ACC112 (cell line): Measurements from ENCODE around the gene CLRN3.

Experiments used
- H2AFZ ChIP-seq: fragments of 200-600 bp; sonication (generic); one replicate; pipeline ENCODE4 v1.6.0; 2017; ENCODE audit warnings: antibody characterized with exemption, low read length; ENCODE audit not compliant: unreplicated experiment
- H3K27ac ChIP-seq: fragments of 200-600 bp; sonication (generic); 2 replicates; pipeline ENCODE4 v1.5.1; 2014; ENCODE audit warnings: low read depth, mild to moderate bottlenecking, antibody characterized with exemption, low read length, moderate library complexity
- H3K27me3 ChIP-seq: fragments of 200-600 bp; sonication (generic); 2 replicates; pipeline ENCODE4 v1.6.1; 2014; ENCODE audit warnings: mild to moderate bottlenecking, antibody characterized with exemption, low read length, moderate library complexity, mixed read lengths; ENCODE audit not compliant: insufficient read depth
- H3K36me3 ChIP-seq: fragments of 200-600 bp; sonication (generic); 2 replicates; pipeline ENCODE4 v1.6.1; 2016; ENCODE audit warnings: mild to moderate bottlenecking, antibody characterized with exemption, low read length, moderate library complexity, mixed read lengths; ENCODE audit not compliant: insufficient read depth
- H3K4me1 ChIP-seq: fragments of 200-600 bp; sonication (generic); one replicate; pipeline ENCODE4 v1.6.1; 2016; ENCODE audit warnings: low read length, mixed read lengths; ENCODE audit not compliant: insufficient read depth, unreplicated experiment, control insufficient read depth
- H3K4me3 ChIP-seq: fragments of 200-600 bp; sonication (generic); 2 replicates; pipeline ENCODE4 v1.5.1; 2014; ENCODE audit warnings: mild to moderate bottlenecking, low read depth, low read length
- H3K79me2 ChIP-seq: fragments of 200-600 bp; sonication (generic); one replicate; pipeline ENCODE4 v1.6.0; 2016; ENCODE audit warnings: low read length; ENCODE audit not compliant: control insufficient read depth, unreplicated experiment, insufficient read depth

The CLRN3 gene

GRCh38 chr10:127892743-127893142, at the start of gene CLRN3:
CLRN3 (minus strand) TSS chr10:127892941; CDS start chr10:127892784, 157 bp downstream.
- Histone ChIP-seq H3K79me2 (no peaks in the 10 kb centered on the region), H3K36me3 (no peaks in the 10 kb centered on the region), H3K27ac (no peak within 1 kb of the TSS), H2AFZ (no peak within 1 kb of the TSS), H3K4me3 (no peak within 1 kb of the TSS), H3K27me3 (no peaks in the 10 kb centered on the region), H3K4me1 (peaks cover 13% of the 10 kb centered on the region)

GRCh38 chr10:127940866-127941640, 48.3 kb upstream of the CLRN3 start:
- no peak overlapping the region for H3K4me3 ChIP-seq
- H2AFZ ChIP-seq: no peak overlapping the region
- H3K36me3 ChIP-seq: no peaks in the 10 kb centered on the region
- H3K79me2 ChIP-seq: no peaks in the 10 kb centered on the region
- peaks cover 25% of the 10 kb centered on the region for H3K4me1 ChIP-seq
- no peak overlapping the region for H3K27ac ChIP-seq
- no peaks in the 10 kb centered on the region for H3K27me3 ChIP-seq

DNA sequence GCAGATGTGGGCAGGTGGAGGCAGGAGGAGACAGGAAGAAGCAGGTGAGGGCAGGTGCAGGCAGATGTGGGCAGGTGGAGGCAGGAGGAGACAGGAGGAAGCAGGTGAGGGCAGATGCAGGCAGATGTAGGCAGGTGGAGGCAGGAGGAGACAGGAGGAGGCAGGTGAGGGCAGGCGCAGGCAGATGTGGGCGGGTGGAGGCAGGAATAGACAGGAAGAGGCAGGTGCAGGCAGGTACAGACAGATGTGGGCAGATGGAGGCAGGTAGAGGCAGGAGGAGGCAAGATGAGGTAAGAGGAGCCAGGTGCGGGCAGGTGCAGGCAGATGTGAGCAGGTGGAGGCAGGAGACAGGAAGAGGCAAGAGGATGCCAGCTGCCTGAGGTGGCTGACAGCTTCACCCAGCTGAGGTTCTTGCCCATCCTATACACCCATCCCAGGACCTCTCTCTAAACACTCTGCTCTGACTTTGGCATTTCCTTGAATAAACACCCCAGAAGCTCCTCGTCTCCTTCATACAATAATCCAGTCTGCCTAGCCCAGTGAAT, 47.1 kb upstream of the CLRN3 start:
- H3K79me2 ChIP-seq: no peaks in the 10 kb centered on the region
- H3K36me3 ChIP-seq: no peaks in the 10 kb centered on the region
- H3K4me3 ChIP-seq: no peak overlapping the region
- peaks cover 14% of the 10 kb centered on the region for H3K4me1 ChIP-seq
- H3K27ac ChIP-seq: no peak overlapping the region
- H2AFZ ChIP-seq: no peak overlapping the region
- no peaks in the 10 kb centered on the region for H3K27me3 ChIP-seq

- H3K27me3 ChIP-seq: no peaks in the 10 kb centered on the region
- no peak overlapping the region for H3K4me3 ChIP-seq
- H3K4me1 ChIP-seq: peaks cover 7% of the 10 kb centered on the region
- H2AFZ ChIP-seq: no peak overlapping the region
- no peaks in the 10 kb centered on the region for H3K36me3 ChIP-seq
- no peak overlapping the region for H3K27ac ChIP-seq
- H3K79me2 ChIP-seq: no peaks in the 10 kb centered on the region
Observed at GRCh38 chr10:127937915-127938463, 45.2 kb upstream of the CLRN3 start.

- Histone ChIP-seq H3K79me2 (no peaks in the 10 kb centered on the region), H3K27me3 (no peaks in the 10 kb centered on the region), H3K27ac (no peak overlapping the region), H2AFZ (no peak overlapping the region), H3K4me1 (peaks cover 7% of the 10 kb centered on the region), H3K36me3 (no peaks in the 10 kb centered on the region), H3K4me3 (no peak overlapping the region)
Observed at GRCh38 chr10:127937069-127937468, 44.3 kb upstream of the CLRN3 start.

DNA sequence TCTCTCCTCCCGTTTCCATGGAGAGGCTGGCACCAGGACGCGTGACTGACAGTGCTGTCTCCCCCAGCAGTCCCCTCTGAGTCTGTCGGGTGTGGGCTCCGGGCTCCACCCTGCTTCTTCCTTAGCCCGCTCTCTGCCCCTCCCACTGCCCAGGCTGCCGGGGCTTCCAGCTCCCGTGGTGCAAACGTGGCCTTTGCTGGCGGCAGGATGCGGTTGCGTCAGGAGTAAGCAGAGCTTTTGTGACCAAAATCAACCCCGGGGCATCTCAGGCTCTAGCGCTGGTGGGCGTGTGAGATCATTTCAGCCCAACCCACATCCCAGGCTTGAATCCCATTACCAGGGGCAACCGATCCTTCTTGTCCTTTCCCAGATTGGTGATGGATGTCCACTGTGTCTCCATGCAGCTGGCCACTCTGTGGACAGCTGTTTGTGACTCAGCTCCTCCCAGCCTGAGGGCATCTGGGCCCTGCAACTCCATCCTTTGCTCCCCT, 42.4 kb upstream of the CLRN3 start:
- Histone ChIP-seq H3K4me1 (peaks cover 7% of the 10 kb centered on the region), H3K36me3 (no peaks in the 10 kb centered on the region), H2AFZ (no peak overlapping the region), H3K4me3 (no peak overlapping the region), H3K27ac (no peak overlapping the region), H3K27me3 (no peaks in the 10 kb centered on the region), H3K79me2 (peaks cover 2% of the 10 kb centered on the region)

- Histone ChIP-seq H2AFZ (no peak overlapping the region), H3K79me2 (peaks cover 3% of the 10 kb centered on the region), H3K27me3 (no peaks in the 10 kb centered on the region), H3K4me1 (peaks cover 7% of the 10 kb centered on the region), H3K27ac (no peak overlapping the region), H3K4me3 (no peak overlapping the region), H3K36me3 (no peaks in the 10 kb centered on the region)
Observed at GRCh38 chr10:127934383-127934782, 41.6 kb upstream of the CLRN3 start.

DNA sequence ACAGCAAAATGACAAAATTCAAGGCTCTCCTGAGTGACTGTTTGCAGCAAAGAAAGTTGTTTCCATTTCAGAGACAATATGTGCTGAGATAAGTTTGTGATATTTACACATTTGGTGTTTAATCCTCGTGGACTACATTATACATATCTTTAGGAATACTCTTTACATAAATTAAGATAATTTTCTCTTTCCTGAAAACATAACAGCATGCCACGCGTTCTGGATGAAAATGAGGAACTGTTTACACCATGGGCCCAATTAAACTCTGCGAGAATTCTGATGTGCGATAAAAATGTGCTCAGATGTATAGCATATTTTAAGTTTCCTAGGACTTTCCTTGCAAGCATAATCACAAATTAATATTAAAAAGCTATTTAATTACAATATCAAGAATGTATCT, 40.5 kb upstream of the CLRN3 start:
- H3K27me3 ChIP-seq: no peaks in the 10 kb centered on the region
- peaks cover 11% of the 10 kb centered on the region for H3K4me1 ChIP-seq
- no peak overlapping the region for H3K27ac ChIP-seq
- H2AFZ ChIP-seq: no peak overlapping the region
- no peaks in the 10 kb centered on the region for H3K36me3 ChIP-seq
- H3K79me2 ChIP-seq: peaks cover 6% of the 10 kb centered on the region
- H3K4me3 ChIP-seq: no peak overlapping the region

GRCh38 chr10:127932521-127933270, 40.0 kb upstream of the CLRN3 start:
- Histone ChIP-seq H3K4me3 (no peak overlapping the region), H3K4me1 (peaks cover 15% of the 10 kb centered on the region), H3K36me3 (no peaks in the 10 kb centered on the region), H3K27ac (no peak overlapping the region), H2AFZ (no peak overlapping the region), H3K79me2 (peaks cover 6% of the 10 kb centered on the region), H3K27me3 (no peaks in the 10 kb centered on the region)

- Histone ChIP-seq H3K79me2 (peaks cover 16% of the 10 kb centered on the region), H3K27ac (peak overlapping the region; percentile 59), H3K27me3 (no peaks in the 10 kb centered on the region), H2AFZ (peak overlapping the region; percentile 70), H3K36me3 (no peaks in the 10 kb centered on the region), H3K4me3 (peak overlapping the region; percentile 47; the same call in 1 of the 2 replicates), H3K4me1 (peaks cover 22% of the 10 kb centered on the region)
Observed at GRCh38 chr10:127928021-127928806, 35.5 kb upstream of the CLRN3 start.
